ENCODE measurements around the gene OTULIN. TPM values are rescaled to one million over a fixed set of nuclear protein-coding genes. Genes with fewer than 3 reads are reported as not detected.
A peak's percentile ranks its signal among the peaks of the same experiment; 100 is the strongest.

Gene OTULIN
- 10 to 100 TPM; 25.2 to 34.8 (median 29.2) TPM for total RNA-seq
- long read RNA-seq, partial matches to known transcripts: 2 of 3 reads
- long read RNA-seq, other reads (novel, unspliced or antisense): 1 of 3 reads

GRCh38 chr5:14664270-14665100 is at the start of gene OTULIN:
TSS of gene OTULIN (plus strand) at chr5:14664718. CDS start at chr5:14664826, 108 bp downstream.
- DNase-seq (peak; percentile 93 to 95 (median 94)), ATAC-seq (peak; percentile 80 to 93 (median 89))
- intact Hi-C loops (cut with DNase I): no loop called here
- no peak for TF ChIP-seq CTCF (IDR thresholded peaks at IDR 0.05)
- peak; percentile 96 for TF ChIP-seq POLR2A (IDR thresholded peaks at IDR 0.05)
- H3K4me1 ChIP-seq: peaks cover 0 to 50% (median 17%) of the 10 kb centered on the region in 4 donors
- 0% methylated on average over 3 of the region's 115 CpGs for WGBS (ENCODE audit: insufficient coverage, low coverage, low lambda C conversion rate, missing lambda C conversion rate)
- peak within 1 kb of the TSS; percentile 67 to 74 (median 72) for H3K4me3 ChIP-seq
- no peaks in the 10 kb centered on the region for H3K27me3 ChIP-seq
- H3K9me3 ChIP-seq: no peaks in the 10 kb centered on the region
- no peaks in the 10 kb centered on the region for H3K36me3 ChIP-seq
- H3K27ac ChIP-seq: peak within 1 kb of the TSS; percentile 62 to 98 (median 87)

- no peaks in the 10 kb centered on the region for H3K4me1 ChIP-seq
- ATAC-seq (no peak), DNase-seq (no peak)
- WGBS (ENCODE audit: insufficient coverage, low coverage, low lambda C conversion rate, missing lambda C conversion rate): 52% methylated on average over 4 of the region's 4 CpGs
- H3K27ac ChIP-seq: no peak overlapping the region
- intact Hi-C loops (cut with DNase I): no loop called here
- no peak for TF ChIP-seq POLR2A (IDR thresholded peaks at IDR 0.05)
- no peak for TF ChIP-seq CTCF (IDR thresholded peaks at IDR 0.05)
- H3K9me3 ChIP-seq: no peaks in the 10 kb centered on the region
- H3K4me3 ChIP-seq: no peak overlapping the region
- no peaks in the 10 kb centered on the region for H3K27me3 ChIP-seq
- no peaks in the 10 kb centered on the region for H3K36me3 ChIP-seq
Observed at GRCh38 chr5:14615365-14615764, 49.2 kb upstream of the OTULIN start.

GRCh38 chr5:14617441-14617840 is 47.1 kb upstream of the OTULIN start:
- 87% methylated on average over 3 of the region's 4 CpGs for WGBS (ENCODE audit: insufficient coverage, low coverage, low lambda C conversion rate, missing lambda C conversion rate)
- TF ChIP-seq POLR2A (IDR thresholded peaks at IDR 0.05) (no peak), CTCF (IDR thresholded peaks at IDR 0.05) (no peak)
- no peak for DNase-seq

GRCh38 chr5:14627270-14627669 is 37.2 kb upstream of the OTULIN start:
- Histone ChIP-seq H3K9me3 (no peaks in the 10 kb centered on the region), H3K4me1 (no peaks in the 10 kb centered on the region), H3K4me3 (no peak overlapping the region), H3K27ac (no peak overlapping the region), H3K27me3 (no peaks in the 10 kb centered on the region), H3K36me3 (no peaks in the 10 kb centered on the region)
- DNase-seq (no peak), ATAC-seq (no peak)
- TF ChIP-seq CTCF (IDR thresholded peaks at IDR 0.05): no peak
- TF ChIP-seq POLR2A (IDR thresholded peaks at IDR 0.05): no peak
- intact Hi-C loops (cut with DNase I): no loop called here

More at GRCh38 chr5:14617441-14617840, 47.1 kb upstream of the OTULIN start:
- Histone ChIP-seq H3K4me1 (no peaks in the 10 kb centered on the region), H3K27me3 (no peaks in the 10 kb centered on the region), H3K4me3 (no peak overlapping the region), H3K36me3 (no peaks in the 10 kb centered on the region), H3K9me3 (no peaks in the 10 kb centered on the region), H3K27ac (no peak overlapping the region)
- ATAC-seq: no peak
- intact Hi-C loops (cut with DNase I): no loop called here

Measured in right lobe of liver (tissue), 6 donors.